ENCODE results near the gene SDE2. TPM values are rescaled to one million over a fixed set of nuclear protein-coding genes. Genes with fewer than 3 reads are reported as not detected.

SDE2 gene
- total RNA-seq (2022; extraction: Qiagen RNA extraction; ENCODE audit: low read depth), result 5.5 to 10.9 TPM (median 7.8 TPM) in 5 replicates

GRCh38 chr1:225999227-225999911 is at the start of gene SDE2:
Gene SDE2, minus strand, starts transcription at chr1:225999343. Its CDS starts 31 bp downstream, at chr1:225999312.

GRCh38 chr1:225941187-225941941 is 57.8 kb downstream of the SDE2 start, which contains the start of gene LEFTY2:
Gene LEFTY2, minus strand, starts transcription at chr1:225941220. Its CDS starts 80 bp downstream, at chr1:225941140.

Other genes with a start within 250 kb of the SDE2 start
- gene SRP9, start 221.5 kb downstream of the SDE2 start, total RNA-seq (2022; extraction: Qiagen RNA extraction; ENCODE audit: low read depth), result 234 to 377 TPM (median 258 TPM) in 5 replicates
- 217 to 267 TPM (median 236 TPM) in 5 replicates for gene EPHX1, start 189.2 kb downstream of the SDE2 start, total RNA-seq (2022; extraction: Qiagen RNA extraction; ENCODE audit: low read depth)
- gene TMEM63A, start 117.0 kb downstream of the SDE2 start, total RNA-seq (2022; extraction: Qiagen RNA extraction; ENCODE audit: low read depth), result 4.7 to 6.8 TPM (median 5.6 TPM) in 5 replicates
- 0.21 to 0.48 TPM (median 0.37 TPM) in 5 replicates for gene LEFTY1, start 110.2 kb downstream of the SDE2 start, total RNA-seq (2022; extraction: Qiagen RNA extraction; ENCODE audit: low read depth)
- 44.5 to 62.6 TPM (median 59.4 TPM) in 5 replicates for gene PYCR2, start 75.1 kb downstream of the SDE2 start, total RNA-seq (2022; extraction: Qiagen RNA extraction; ENCODE audit: low read depth)
- not detected in 5 replicates for gene LEFTY2, start 58.1 kb downstream of the SDE2 start, total RNA-seq (2022; extraction: Qiagen RNA extraction; ENCODE audit: low read depth)
- 388 to 448 TPM (median 426 TPM) in 5 replicates for gene H3-3A, start 63.4 kb upstream of the SDE2 start, total RNA-seq (2022; extraction: Qiagen RNA extraction; ENCODE audit: low read depth)
- 15.3 to 29.1 TPM (median 27.3 TPM) in 5 replicates for gene ACBD3, start 187.4 kb upstream of the SDE2 start, total RNA-seq (2022; extraction: Qiagen RNA extraction; ENCODE audit: low read depth)
- gene MIXL1, start 224.3 kb upstream of the SDE2 start, total RNA-seq (2022; extraction: Qiagen RNA extraction; ENCODE audit: low read depth), result 0.05 to 0.13 TPM in 2 of 5 replicates, not detected in the others

Measured in A549 treated with RU486 at 1 μM for 4 hours (cell line).